Epithelial cell of proximal tubule (primary cell): ENCODE data around the gene AFAP1. TPM values are rescaled to one million over a fixed set of nuclear protein-coding genes. Genes with fewer than 3 reads are reported as not detected.

Experiments
- DNase-seq: peaks from one replicate; pipeline ENCODE4 v3.0.0-alpha.2; 2011; ENCODE audit warnings: low read depth
- H3K4me3 ChIP-seq: 2 replicates; pipeline ENCODE4 v1.5.1; 2011; ENCODE audit warnings: low read depth, mild to moderate bottlenecking, low read length
- CTCF ChIP-seq: conservative IDR thresholded peaks from 2 replicates; pipeline ENCODE4 v1.5.1; 2012; ENCODE audit warnings: low read depth, mild to moderate bottlenecking, low read length
- total RNA-seq: library from RNA; depleted of rRNA; stranded (reverse); fragments of >200 nt; gene quantifications from 2 replicates; pipeline ENCODE4 v1.2.3, GENCODE V29; 2015

The AFAP1 gene
- total RNA-seq, 1 donor from 2014 or later = 26.2 TPM

DNA sequence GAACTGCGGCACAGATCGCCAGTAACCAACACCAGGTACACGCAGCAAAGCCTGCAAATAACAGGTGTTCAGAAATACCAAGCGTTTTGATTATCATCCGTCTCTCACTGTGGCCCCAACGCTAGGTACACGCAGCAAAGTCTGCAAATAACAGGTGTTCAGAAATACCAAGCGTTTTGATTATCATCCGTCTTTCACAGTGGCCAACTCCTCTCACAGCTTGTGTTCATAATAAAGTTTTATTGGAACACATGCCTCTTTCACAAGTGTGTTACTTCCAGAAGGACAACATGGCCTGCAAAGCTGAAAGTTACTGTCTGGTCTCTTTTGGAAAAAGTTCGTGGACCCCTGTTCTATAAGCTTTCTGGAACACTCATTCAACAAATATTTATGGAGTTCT, 153.1 kb downstream of the AFAP1 start:
- no peak for TF ChIP-seq CTCF
- DNase-seq = no peak

DNA sequence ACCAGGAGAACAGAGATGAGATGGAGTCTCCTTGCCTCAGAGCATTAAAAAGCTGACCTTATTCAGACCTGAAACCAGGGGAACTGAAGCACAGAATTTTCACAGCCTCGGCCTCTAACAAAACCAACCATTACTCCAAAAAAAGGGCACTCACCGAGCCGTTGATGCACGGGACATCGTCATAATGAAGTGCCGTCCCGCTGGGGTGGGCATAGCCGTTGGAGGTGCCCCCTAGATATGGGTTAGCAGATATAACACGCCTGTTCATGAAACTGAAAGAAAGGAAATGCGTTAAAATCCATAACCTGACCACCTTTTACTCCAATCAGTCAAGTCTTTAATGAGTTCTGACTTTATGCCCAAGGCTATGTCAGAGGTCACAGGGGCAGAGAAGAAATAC, 153.6 kb downstream of the AFAP1 start:
- DNase-seq = no peak
- H3K4me3 ChIP-seq = no peak overlapping the region
- TF ChIP-seq CTCF = no peak

More for the DNA sequence above, 153.1 kb downstream of the AFAP1 start:
- no peak overlapping the region for H3K4me3 ChIP-seq

DNA sequence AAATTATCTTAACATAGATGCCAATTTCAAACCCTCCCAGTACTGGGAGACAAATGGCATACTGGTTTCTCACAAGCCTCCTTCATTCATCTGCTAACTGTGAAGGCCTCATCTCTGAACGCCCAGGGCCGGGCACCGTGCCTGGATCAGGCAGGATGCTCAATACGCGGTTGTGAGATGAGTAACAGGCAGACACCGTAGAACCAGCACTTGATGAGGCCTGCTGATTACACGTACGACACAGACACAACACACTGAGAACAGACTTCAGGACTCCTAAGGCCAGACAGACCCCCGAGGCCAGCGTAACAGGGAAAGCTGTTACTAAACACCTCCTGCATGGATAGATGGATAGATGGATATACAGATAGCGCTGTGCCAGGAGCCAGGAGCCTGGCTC, 154.6 kb downstream of the AFAP1 start:
- no peak overlapping the region for H3K4me3 ChIP-seq
- no peak for DNase-seq
- no peak for TF ChIP-seq CTCF

GRCh38 chr4:7784131-7784870, 155.4 kb downstream of the AFAP1 start:
- DNase-seq = no peak
- no peak overlapping the region for H3K4me3 ChIP-seq
- no peak for TF ChIP-seq CTCF

DNA sequence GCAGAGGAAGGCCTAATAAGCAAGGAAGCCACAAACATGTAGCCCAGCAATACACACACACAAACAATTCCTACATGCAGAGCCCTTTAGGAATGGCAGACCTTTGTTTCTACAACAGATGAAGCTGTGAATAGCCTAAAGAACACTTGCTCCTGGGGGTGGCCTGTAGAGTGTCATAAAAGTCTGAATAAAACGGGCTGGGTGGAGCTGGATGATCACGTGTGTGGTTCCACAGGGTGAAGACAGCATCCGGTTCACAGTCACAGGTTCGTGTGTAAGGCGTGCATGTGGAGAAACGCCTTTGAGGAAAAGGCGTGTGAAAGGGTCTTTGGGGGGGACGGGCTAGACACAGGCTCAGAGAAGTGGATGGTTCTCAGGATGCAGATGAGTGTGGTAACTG, 156.1 kb downstream of the AFAP1 start:
- no peak for TF ChIP-seq CTCF
- H3K4me3 ChIP-seq = no peak overlapping the region
- no peak for DNase-seq

DNA sequence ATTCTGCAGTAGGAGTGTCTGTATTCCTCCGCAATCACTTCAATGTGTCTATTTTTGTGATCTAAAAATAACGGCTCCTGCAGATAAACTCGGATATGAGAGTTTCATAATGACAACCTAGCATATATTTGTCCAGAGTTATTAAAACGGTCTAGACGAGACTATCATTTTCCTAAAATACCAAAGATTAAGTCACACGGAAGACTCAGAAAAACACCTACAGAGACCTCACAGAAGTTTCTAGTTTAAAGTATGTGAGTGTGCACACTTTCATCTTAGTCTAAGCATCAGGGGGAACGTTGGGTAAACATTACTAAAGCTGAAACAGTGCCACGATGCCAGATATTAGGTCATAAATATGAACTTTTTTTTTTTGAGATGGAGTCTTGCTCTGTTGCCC, 156.9 kb downstream of the AFAP1 start:
- no peak for DNase-seq
- H3K4me3 ChIP-seq = no peak overlapping the region
- no peak for TF ChIP-seq CTCF

GRCh38 chr4:7781993-7782392, 157.7 kb downstream of the AFAP1 start:
- no peak for DNase-seq
- no peak for TF ChIP-seq CTCF
- H3K4me3 ChIP-seq = no peak overlapping the region
